ENCODE data around the gene NTSR1.

Gene NTSR1

DNA sequence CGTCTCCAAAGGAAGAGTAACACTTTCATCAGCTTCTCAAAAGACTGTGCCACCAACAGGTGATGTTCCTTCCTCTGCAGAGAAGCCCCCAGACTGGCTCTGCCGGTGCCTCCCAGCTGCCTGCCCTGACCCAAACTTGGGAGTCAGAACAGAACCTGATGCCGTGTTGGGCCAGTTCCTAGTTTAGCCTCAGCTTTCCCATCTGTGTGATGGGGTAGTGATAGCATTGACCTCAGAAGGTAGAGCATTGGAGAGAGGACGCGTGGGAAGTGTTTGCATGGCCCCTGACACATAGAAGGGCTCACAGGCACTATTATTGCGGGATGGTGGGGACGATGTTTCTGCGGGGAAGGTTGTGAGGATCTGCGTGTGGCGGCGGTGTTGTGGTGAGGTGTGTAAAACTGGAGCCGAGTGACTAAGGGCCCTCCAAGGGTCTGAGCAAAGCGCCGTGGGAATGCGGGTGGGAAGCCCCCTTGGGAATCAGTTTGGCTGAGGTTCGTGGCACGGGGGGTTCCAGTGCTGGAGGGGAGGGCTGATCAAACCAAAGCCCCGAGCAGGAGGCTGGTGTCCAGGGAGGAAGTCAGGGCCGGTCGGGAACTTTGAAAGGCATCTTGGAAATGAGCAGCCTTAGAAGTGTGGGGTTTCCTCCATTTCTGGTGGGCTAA, 1.7 kb downstream of the NTSR1 start:
- no peak for DNase-seq

DNA sequence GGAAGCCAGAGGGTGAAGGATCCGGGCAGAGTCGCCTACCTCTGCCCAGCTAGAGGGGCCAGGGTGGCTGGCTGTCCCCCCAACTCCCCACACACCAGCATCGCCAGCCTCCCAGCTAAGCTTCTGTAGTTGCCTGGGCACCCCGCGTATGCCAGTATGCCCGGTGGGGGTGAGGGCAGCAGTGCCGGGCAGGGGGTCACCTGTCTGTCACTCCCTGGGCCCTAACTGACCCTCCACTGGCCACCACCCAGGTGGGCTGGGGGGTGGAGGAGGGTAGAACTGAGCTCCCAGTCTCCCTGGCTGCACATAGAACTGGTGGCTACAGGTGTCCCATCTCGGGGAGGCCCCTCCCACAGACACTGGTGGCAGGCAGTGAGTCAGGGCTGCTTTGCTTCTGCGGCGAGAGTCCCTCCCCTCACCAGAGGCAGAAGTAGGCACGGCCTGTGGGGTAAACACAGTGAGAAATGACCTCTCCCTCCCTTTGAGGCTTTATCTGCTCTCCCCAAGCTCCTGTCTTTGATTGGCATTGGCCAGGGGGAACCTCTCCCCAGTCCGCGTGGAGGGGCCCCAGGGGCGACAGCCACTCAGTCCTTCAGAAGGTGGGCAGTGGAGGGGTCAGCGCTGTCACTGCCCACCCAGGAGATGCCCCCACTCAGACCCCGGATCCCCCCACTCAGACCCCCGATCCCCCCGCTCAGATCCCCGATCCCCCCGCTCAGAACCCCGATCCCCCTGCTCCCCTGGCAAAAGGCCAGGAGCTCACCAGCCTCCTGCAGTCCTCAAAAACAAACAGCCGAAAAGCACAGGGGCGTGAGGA, 2.5 kb downstream of the NTSR1 start:
- no peak for DNase-seq

DNA sequence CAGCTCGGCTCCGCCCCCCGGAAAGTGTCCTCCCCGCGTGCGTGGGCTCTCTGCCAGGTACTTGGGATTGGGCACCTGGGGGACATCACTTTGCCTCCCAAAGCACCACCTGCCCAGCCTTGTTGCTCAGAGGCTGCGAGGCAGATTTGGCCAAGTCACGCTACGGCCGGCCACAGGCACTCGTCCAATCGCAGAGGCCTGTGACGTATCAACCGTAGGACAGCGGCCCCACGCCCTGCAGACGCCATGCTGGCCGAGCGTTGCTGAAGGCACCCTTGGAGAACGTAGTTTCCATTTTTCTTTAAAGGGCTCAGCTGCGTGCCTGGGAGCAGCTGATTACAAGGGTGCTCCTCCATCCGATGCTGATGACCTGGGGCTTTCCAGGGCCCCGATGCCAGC, 3.1 kb downstream of the NTSR1 start:
- no peak for DNase-seq

GRCh38 chr20:62712606-62713005, 4.0 kb downstream of the NTSR1 start:
- DNase-seq: no peak

- DNase-seq: no peak
Observed at GRCh38 chr20:62714006-62714405, 5.4 kb downstream of the NTSR1 start.

DNA sequence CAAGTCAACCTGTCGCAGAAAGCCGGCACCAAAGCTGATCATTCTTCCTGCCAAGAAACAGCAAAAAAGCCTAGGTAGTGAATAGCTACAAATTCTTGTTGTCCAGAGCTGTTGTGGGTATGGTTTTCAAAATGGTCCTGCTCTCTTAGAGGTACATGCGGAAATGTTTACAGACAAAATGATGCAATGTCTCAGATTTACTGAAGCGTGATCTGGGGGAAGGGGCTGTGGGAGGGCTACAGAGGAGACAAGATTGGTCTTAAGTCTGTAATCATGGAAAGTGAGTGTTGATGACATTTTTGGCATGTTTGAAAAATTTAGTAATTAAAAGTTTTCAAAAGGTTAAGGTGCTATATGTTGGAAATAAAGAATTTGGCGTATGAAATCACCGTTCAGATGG, 6.2 kb downstream of the NTSR1 start:
- no peak for DNase-seq

DNA sequence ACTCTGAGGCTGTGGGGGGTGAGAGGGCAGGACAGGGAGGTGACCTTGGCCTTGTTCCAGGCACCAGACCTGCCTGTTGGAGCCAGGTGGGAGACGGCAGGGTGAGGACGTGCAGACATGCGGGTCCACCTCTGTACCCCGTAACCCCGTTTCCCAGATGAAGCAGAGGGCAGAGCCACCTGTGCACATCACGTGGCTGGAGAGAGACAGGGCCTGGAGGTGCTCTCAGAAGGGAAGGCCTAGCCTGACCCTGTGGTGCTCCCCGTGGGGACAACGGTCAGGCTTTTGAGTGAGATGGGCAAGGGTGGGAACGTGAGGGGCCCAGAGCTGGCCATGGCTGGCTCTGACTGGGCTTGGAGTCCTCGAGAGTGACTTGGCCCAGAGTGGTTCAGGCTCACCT, 6.6 kb downstream of the NTSR1 start:
- no peak for DNase-seq

GRCh38 chr20:62716198-62716940, 7.7 kb downstream of the NTSR1 start:
- DNase-seq: no peak

DNA sequence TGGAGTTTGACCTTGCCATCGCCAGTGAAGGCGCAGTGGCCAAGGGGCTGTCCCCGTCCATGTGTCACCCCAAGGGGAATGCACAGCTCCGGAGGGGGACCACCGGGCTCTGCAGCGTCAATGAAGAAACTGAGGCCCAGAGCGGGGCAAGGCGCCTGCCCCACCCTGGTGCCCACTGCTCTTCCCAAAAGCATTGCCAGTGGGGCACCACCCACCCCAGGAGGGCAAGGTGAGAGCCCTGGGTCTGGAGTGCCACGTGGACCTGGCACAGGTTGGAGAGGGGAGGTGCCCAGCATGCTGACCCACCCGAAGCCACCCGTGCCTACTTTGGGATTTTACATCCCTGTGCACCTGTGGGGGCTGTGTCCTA, 8.3 kb downstream of the NTSR1 start:
- DNase-seq: no peak

DNA sequence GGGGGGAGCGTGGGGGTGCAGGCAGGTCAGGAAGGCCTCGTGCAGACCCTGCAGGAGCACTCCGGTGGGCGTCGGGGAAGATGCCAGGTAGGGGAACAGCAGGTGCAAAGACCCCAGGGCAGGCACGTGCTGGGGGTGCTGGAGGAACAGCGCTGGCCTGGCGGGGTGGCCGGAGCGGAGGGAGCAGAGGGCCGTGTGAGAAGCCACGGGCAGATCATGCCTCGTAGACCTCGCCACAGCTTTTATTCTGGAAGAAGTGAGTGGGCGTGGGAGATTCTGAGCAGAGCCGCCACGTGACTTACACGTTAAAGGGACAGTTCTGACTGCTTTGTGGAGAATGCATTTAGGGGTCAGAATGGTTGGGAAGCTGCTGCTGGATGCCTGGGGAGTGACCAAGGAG, 9.3 kb downstream of the NTSR1 start:
- DNase-seq: no peak

GRCh38 chr20:62718546-62718945, 9.9 kb downstream of the NTSR1 start:
- no peak for DNase-seq

DNA sequence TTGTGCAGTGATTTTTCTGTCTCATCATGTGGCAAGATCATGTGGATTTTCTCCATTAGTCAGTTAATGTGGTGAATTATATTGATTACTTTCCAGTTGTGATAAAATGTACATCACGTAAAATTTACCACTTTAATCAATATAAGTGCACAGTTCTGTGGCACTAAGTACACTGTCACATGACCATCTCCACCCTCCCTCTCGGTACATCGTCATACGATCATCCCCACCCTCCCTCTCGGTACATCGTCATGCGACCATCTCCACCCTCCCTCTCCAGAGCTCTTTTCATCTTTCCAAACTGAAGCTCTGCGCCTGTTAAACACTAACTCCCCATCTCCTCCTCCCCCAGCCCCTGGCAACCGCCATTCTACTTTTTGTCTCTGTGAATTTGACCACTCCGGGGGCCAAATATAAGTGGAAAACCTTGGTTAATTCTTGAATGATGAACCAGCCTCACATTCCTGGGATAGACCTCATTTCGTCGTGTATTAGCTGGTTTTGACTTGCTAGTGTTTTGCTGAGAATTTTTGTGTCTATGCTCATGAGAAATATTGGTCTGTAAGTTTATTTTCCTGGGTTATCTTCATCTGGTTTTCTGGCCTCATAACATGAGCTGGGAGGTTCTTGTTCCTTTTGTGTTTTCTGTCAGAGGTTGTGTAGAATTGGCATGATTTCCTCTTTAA, 10.8 kb downstream of the NTSR1 start:
- no peak for DNase-seq

DNA sequence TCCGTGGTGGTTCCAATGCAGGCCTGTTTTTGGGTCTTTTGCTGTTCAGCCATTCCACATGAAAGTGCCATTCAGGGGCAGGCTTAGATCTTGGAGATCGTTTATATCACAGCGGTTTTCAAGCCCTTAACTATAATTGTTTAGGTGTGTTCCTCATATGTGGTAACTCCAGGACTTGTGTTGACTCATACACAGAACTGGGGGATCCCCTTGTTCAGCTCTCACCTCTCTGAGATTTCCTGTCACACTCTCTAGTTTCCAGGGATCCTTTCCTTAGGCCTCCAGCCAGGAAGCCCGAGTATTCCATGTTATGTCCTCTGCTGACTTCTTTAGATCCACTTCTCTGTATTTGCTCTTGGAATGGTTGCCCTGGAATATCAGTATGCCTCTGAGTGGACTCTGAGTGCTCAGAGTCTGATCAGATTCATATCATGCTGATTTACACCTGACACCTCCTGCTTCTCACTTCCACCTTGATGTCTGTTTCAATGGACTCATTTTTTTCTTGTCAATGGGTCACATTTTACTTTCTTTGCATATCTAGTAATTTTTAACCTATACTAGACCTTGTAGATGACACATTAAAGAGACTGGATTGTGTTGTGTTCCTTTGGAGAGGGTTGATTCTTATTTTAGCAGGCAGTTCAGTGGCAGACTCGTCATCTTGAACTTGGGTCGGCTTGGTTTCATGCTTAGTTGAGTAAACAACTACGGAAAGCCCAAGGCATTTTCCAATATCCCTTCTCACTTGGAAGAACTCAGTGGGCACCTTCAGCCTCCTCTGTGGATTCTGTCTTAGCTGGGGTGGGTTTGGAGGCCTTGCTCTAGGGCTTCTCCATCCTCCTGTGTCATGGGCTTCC, 13.1 kb downstream of the NTSR1 start:
- no peak for DNase-seq

DNA sequence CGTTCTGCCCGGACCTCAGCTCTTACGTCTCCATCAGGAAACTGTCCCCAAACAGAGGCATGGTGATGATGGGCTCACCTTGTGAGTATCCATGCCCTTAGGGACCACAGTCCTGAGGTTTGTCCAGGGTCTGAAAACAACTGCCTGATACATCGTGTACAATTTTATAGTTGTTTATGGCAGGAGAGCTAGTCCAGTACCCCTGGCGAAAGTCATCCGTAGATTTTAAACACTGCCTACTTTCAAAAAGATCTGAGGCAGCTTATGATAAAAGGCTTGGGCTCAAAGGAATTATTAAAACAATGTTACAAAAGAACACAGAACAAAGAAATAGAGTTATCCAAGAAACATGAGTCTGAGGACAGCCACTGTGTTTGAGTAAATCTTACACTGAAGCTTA, 14.0 kb downstream of the NTSR1 start:
- DNase-seq: no peak

DNA sequence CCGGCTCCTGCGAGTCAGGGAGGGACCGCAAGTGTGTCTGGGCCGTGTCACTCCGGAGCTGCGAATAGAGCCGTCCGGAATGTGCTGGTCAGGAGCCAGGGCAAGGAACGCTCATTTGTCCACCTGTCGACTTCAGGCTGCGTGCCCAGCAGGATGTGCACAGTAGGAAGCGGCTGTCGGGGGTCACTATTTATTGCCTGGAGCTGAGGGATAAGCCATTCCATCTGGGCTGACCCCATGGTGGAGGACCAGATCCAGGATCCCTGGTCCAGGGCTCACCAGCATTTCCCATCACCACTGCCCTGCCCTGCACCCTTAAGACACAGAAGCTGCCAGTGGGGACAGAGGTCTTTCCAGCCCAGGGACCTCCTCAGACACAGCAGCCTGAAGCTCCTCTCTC, 14.7 kb downstream of the NTSR1 start:
- no peak for DNase-seq

- DNase-seq: no peak
Observed at GRCh38 chr20:62723768-62724450, 15.3 kb downstream of the NTSR1 start.

GRCh38 chr20:62724692-62725595, 16.3 kb downstream of the NTSR1 start:
- DNase-seq: no peak

DNA sequence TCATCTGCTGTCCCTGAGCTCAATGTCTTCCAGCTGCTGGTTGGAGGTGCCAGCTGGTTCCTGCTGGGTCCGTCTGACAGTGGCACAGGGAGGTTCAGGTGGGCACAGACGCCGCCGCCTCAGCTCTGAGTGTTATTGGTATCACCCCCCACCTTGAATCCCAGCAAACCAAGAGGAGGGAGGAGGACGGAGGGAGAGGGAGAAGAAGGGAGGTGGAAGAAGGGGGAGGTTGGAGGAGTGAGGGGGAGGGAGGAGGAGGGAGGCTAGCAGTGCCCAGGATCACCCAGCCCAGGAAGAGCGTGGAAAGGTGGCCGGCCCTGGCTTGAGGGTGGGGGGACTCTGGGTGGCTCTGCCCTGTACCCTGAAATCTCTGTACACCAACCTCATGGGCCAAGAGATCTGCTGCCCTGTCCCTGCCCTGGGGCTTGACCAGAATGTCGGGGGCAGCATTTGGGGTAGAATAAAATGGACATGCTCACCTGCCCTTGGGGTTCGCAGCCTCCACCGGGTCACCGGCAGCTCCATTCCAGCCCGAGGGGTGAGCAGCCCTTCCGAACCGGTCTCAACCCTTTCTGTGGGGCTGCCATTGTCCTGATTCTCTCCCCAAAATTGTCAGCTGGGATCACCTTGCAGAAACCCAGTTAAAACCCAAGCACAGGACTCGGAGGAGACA, 17.1 kb downstream of the NTSR1 start:
- no peak for DNase-seq

DNA sequence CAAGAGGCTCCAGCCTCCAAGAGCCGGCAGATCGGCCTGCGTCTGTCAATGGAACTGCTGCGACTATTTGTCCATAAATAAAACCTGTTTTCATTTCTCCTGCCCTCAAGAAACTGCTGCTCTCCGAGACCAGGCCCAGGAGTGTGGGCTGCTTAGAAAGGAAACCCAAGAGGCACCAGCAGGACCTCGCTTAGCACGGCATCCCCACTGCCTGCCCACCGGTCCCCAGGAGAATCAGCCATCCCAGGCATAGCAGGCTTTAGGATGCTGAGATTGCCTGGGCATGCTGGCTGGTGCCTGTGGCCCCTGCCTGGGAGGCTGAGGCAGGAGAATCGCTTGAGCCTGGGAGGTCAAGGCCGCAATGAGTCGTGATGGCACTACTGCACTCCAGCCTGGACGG, 17.6 kb downstream of the NTSR1 start:
- no peak for DNase-seq
